ENCODE data around the gene TDRKH. TPM values are rescaled to one million over a fixed set of nuclear protein-coding genes. Genes with fewer than 3 reads are reported as not detected.

TDRKH gene, protein sequence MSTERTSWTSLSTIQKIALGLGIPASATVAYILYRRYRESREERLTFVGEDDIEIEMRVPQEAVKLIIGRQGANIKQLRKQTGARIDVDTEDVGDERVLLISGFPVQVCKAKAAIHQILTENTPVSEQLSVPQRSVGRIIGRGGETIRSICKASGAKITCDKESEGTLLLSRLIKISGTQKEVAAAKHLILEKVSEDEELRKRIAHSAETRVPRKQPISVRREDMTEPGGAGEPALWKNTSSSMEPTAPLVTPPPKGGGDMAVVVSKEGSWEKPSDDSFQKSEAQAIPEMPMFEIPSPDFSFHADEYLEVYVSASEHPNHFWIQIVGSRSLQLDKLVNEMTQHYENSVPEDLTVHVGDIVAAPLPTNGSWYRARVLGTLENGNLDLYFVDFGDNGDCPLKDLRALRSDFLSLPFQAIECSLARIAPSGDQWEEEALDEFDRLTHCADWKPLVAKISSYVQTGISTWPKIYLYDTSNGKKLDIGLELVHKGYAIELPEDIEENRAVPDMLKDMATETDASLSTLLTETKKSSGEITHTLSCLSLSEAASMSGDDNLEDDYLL
- total RNA-seq (2014; rRNA removed; shearing (Covaris generic)) = 20.6 and 21.2 TPM in 2 replicates

DNA sequence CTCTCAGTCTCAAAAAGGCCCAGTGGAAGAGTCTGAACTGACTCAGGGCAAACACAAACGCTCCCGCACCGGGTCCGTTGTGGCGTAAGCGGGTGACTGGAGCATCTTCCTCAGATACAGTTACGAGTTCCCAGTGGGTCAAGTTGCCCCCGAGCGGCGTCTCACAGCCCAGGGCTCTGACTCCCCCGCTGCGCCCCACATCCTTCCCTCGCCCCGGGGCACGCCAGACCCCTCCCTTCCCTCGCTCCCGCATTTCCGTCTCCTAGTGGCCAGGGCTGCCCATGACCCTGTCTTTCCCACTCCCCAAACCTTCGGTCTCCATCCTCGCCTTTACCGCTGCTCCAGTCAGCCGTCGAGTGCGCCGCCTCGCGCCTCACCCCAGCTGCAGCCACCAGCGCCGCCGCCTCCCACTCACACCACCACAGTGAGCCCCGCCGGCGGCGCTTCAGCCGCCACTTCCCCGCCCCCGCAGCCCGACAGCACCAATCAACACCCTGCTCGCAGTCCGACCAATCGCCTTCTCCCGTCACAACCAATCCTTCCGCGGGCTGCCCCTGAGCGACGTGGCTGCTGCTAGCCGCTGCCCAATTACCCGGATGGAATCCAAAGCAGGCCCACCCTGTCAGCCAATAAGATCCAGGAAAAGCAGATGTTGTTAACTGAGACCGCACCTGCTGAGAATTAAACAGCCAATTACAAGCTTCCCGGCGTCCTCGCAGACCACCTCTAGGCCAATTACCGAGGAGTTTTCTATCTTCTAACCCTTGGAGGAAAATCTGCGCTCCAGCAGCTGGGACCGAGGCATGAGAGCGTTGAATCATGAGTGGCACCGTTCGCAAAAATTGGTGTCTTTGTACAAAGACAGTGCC lies at the start of gene TDRKH:
Gene TDRKH, minus strand, starts transcription at position 430 of the 869 bp plus-strand sequence. CDS start 7,478 bp downstream, outside the sequence.
- in situ Hi-C loops (cut with HindIII; ENCODE audit: low sequenced_read_pairs) = no loop called here

GRCh38 chr1:151839457-151840403 lies 49.4 kb upstream of the TDRKH start, which contains the start of gene C2CD4D:
Gene C2CD4D, minus strand, starts transcription at chr1:151839820. Its CDS starts 831 bp downstream, at chr1:151838989.
- in situ Hi-C loops (cut with HindIII; ENCODE audit: low sequenced_read_pairs) = no loop called here
- peak; percentile 72 for DNase-seq (ENCODE audit: low spot score)

More for the DNA sequence above, at the start of gene TDRKH:
- DNase-seq (ENCODE audit: low spot score) = peak; percentile 99

DNA sequence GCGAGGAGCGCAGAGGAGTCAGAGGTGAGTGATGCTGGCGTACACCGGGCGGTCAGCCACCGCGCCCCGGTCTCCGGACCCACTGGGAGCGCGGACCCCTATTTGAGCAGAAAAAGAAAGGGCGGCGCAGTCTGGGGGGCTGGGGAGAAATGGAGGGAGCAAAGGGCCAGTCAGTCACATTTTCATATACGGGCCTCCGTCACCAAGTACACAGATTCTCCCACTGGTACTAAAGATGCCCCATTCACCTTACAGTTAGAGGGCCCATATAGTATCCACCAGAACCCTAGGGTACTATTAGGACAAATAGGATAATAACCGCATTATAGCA lies 48.7 kb upstream of the TDRKH start:
- in situ Hi-C loops (cut with HindIII; ENCODE audit: low sequenced_read_pairs) = no loop called here
- DNase-seq (ENCODE audit: low spot score) = no peak

DNA sequence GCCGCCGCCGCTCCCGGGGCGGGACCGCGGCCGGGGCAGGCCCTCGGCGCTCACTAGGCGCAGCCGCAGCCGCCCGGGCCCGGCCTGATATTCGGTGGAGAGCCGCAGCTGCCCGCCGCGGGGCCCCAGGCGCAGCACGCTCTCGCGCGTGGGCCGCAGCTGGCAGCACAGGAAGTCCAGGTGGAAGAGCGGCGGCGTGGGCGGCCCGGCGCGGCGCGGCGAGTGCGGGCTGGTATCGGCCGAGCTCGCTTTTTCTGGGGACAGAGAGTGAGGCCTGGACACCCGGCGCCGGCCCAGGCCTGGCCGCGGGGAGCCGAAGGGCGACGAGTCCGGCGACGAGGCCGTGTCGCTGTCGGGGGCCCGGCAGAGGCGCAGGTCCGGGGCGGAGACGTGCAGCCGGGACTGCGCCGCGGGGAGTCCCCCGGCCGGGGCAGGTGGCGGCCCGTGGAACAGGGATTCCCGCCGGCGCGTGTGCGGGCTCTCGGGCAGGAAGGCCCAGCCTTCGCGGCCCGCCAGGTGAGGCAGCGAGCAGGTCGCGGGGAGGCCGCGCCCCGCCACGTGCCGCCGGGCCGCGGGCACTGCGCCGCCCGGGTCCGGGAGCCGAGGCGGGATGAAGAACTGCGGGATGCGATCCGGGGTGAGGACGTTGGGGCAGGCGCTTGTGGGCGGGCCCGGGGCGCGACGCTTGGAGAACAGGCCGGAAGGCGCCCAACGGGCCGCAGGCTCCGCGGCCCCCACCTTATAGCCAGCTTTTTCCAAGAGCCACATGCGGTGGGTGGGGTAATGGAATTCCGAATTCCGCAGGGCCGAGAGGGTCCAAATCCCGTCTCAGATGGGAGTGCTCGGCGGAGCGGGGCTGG lies 48.2 kb upstream of the TDRKH start:
- DNase-seq (ENCODE audit: low spot score) = no peak
- in situ Hi-C loops (cut with HindIII; ENCODE audit: low sequenced_read_pairs) = no loop called here

DNA sequence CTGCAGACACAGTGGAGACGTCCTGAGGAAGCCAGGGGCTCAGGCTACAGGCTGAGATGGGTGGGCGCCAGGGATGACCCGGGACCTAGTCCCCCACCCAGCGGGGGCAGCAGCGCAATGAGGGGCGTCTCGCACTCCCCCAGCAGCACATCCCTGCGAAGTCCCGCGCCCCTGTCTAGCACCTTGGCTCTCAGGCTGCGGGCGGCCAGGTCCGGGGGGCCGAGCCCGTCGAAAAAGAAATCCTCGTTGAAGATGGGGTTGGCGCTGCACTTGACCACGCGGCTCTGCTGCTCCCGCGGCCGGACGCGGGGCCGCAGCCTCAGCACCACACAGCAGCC lies 47.6 kb upstream of the TDRKH start:
- no peak for DNase-seq (ENCODE audit: low spot score)
- in situ Hi-C loops (cut with HindIII; ENCODE audit: low sequenced_read_pairs) = no loop called here

DNA sequence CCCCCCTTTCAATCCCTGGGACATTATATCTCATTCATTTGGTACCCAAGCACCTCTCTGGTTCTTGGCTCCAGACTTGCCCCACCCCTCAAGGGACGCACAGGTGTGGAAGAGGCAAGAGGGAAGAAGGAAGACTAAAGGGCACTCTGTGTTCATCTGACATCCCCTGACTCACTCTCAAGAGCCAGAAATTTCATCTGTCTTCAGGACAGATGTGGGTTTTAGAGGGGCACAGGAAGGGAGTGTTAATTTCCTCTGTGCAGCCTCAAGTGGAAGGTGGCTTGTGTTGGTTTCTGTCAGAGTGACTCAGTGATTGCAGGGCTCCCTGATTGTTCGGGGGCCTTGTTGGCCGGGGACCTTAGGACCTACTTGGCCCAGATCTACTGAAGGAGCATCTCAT lies 46.9 kb upstream of the TDRKH start:
- no peak for DNase-seq (ENCODE audit: low spot score)
- in situ Hi-C loops (cut with HindIII; ENCODE audit: low sequenced_read_pairs) = no loop called here

- in situ Hi-C loops (cut with HindIII; ENCODE audit: low sequenced_read_pairs) = no loop called here
- DNase-seq (ENCODE audit: low spot score) = no peak
Measured at GRCh38 chr1:151835596-151835995, 45.3 kb upstream of the TDRKH start.

DNA sequence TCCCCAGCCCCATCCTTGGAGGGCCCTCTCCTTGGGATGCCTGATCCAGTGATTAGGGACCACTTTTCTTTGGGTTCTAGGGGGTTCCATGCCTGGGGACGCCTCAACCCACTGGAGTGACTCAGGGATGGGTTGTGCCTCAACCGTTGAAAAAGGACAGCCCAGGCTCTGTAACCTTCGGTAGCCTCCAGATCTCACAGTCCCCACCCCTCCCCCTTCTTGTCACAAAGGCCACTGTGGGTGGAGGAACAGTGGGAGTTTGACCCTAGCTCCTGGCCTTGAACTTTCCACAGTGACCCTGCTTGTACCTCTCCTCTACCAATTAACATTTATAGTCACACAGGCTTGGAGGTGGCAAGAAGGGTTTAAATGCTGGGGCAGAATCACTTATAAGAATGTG lies 43.9 kb upstream of the TDRKH start:
- DNase-seq (ENCODE audit: low spot score) = no peak
- in situ Hi-C loops (cut with HindIII; ENCODE audit: low sequenced_read_pairs) = no loop called here

DNA sequence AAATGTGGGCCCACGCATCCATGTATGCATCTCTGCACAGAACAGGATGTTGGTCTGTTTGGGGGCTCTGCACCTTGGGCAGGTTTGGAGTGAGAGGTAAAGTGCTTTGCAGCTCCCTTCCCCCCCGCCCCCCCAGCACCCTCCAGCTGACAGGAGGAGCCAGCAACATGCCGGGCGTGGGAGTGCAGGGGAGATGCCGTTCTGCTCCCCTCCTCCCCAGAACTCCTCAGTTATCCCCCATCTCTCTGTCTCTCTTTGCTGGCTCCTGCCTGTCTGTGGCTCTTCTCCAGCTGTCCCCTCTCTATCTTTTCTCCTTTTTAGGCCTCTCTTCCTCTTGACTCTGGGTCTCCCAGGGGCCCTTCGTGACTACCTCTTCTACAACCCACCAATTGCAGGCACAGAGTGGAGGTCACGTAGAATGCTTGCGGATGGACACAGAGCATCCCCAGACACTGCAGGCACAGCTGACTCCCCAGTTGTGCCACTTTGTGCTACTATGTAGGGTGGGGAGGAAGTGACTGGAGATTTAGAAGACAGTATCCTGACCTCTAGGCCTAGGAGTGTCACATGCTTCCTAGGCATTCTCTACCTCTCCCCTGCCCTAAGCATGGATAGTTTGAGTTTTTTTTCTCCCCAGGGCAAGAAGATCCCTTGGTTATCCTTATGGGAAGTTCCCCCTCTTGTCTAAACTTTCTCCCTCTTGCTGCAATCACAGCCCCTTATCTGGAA lies 43.0 kb upstream of the TDRKH start:
- in situ Hi-C loops (cut with HindIII; ENCODE audit: low sequenced_read_pairs) = no loop called here
- no peak for DNase-seq (ENCODE audit: low spot score)

GRCh38 chr1:151832318-151832980 lies 42.1 kb upstream of the TDRKH start:
- in situ Hi-C loops (cut with HindIII; ENCODE audit: low sequenced_read_pairs) = no loop called here
- DNase-seq (ENCODE audit: low spot score) = peak; percentile 91

GRCh38 chr1:151831605-151832004 lies 41.3 kb upstream of the TDRKH start, which contains the start of gene RORC:
Gene RORC, minus strand, starts transcription at chr1:151831802. Its CDS starts 38 bp downstream, at chr1:151831764.
- DNase-seq (ENCODE audit: low spot score) = peak; percentile 84
- in situ Hi-C loops (cut with HindIII; ENCODE audit: low sequenced_read_pairs) = no loop called here

GRCh38 chr1:151831256-151831591 lies 40.9 kb upstream of the TDRKH start:
- DNase-seq (ENCODE audit: low spot score) = no peak
- in situ Hi-C loops (cut with HindIII; ENCODE audit: low sequenced_read_pairs) = no loop called here

GRCh38 chr1:151830055-151830454 lies 39.8 kb upstream of the TDRKH start:
- in situ Hi-C loops (cut with HindIII; ENCODE audit: low sequenced_read_pairs) = no loop called here
- DNase-seq (ENCODE audit: low spot score) = no peak

GRCh38 chr1:151829352-151830046 lies 39.2 kb upstream of the TDRKH start:
- in situ Hi-C loops (cut with HindIII; ENCODE audit: low sequenced_read_pairs) = no loop called here
- DNase-seq (ENCODE audit: low spot score) = peak; percentile 55

GRCh38 chr1:151828921-151829320 lies 38.6 kb upstream of the TDRKH start:
- in situ Hi-C loops (cut with HindIII; ENCODE audit: low sequenced_read_pairs) = no loop called here
- DNase-seq (ENCODE audit: low spot score) = peak; percentile 76

DNA sequence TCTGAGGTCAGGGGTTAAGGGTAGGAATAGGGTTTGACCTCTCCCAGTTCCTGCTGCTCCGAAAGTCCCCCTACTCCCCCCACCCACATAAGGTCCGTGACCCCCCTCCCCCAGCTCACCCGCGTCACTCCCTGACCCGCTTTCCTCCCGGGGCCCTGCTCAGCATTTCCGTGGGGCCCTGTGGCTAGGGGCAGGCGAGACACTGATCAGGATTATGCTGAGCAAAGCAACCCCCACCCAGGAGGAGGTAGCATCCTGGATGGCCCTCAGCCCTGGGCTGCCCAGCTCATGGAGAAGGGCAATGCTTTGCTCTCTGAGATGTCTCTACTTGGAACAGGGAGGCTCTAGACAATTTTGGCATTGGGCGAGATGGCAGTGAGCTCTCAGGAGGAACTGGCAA lies 37.6 kb upstream of the TDRKH start:
- in situ Hi-C loops (cut with HindIII; ENCODE audit: low sequenced_read_pairs) = no loop called here
- DNase-seq (ENCODE audit: low spot score) = no peak
